Stimulated activated CD4-positive, alpha-beta T cell treated with anti-CD3 and anti-CD28 coated beads, TNF-alpha, amount 100 ng/mL, for 4 hours (primary cell): ENCODE data around the gene SRGAP2B.
"Not testable (repeated sequence)": the region's sequence is repeated elsewhere in the genome, so short reads cannot be mapped to it uniquely, and the experiment has no call there.

Source experiments
- DNase-seq, 3 experiments: peaks; one replicate each; pipeline ENCODE4 v3.0.0-alpha.2; 2020; ENCODE audit warnings: low read depth in 3 of 3

Gene SRGAP2B

GRCh38 chr1:145082483-145083255 is 12.5 kb downstream of the SRGAP2B start:
- DNase-seq = not testable (repeated sequence)

GRCh38 chr1:145080193-145080592 is 14.9 kb downstream of the SRGAP2B start:
- not testable (repeated sequence) for DNase-seq

GRCh38 chr1:145079737-145080136 is 15.4 kb downstream of the SRGAP2B start:
- not testable (repeated sequence) for DNase-seq

- DNase-seq = not testable (repeated sequence)
These were observed 16.2 kb downstream of the SRGAP2B start for GRCh38 chr1:145078787-145079370.

- not testable (repeated sequence) for DNase-seq
These were observed 17.0 kb downstream of the SRGAP2B start for GRCh38 chr1:145077872-145078786.

- not testable (repeated sequence) for DNase-seq
These were observed 18.3 kb downstream of the SRGAP2B start for GRCh38 chr1:145076877-145077276.

GRCh38 chr1:145074021-145074559 is 21.0 kb downstream of the SRGAP2B start:
- DNase-seq = not testable (repeated sequence)

GRCh38 chr1:145071569-145071968 is 23.6 kb downstream of the SRGAP2B start:
- not testable (repeated sequence) for DNase-seq

GRCh38 chr1:145066486-145066885 is 28.6 kb downstream of the SRGAP2B start:
- DNase-seq = not testable (repeated sequence)

GRCh38 chr1:145065194-145065826 is 29.8 kb downstream of the SRGAP2B start:
- not testable (repeated sequence) for DNase-seq

- DNase-seq = not testable (repeated sequence)
These were observed 31.0 kb downstream of the SRGAP2B start for GRCh38 chr1:145063941-145064648.

- not testable (repeated sequence) for DNase-seq
These were observed 31.8 kb downstream of the SRGAP2B start for GRCh38 chr1:145063285-145063684.

- not testable (repeated sequence) for DNase-seq
These were observed 36.9 kb downstream of the SRGAP2B start for GRCh38 chr1:145058184-145058583.

GRCh38 chr1:145055217-145055760 is 39.8 kb downstream of the SRGAP2B start:
- DNase-seq = not testable (repeated sequence)

GRCh38 chr1:145053428-145053827 is 41.7 kb downstream of the SRGAP2B start:
- not testable (repeated sequence) for DNase-seq

GRCh38 chr1:145052019-145052776 is 42.9 kb downstream of the SRGAP2B start:
- DNase-seq = not testable (repeated sequence)

- not testable (repeated sequence) for DNase-seq
These were observed 46.8 kb downstream of the SRGAP2B start for GRCh38 chr1:145048181-145048856.

GRCh38 chr1:145047553-145047952 is 47.6 kb downstream of the SRGAP2B start:
- DNase-seq = not testable (repeated sequence)
